HG03025 (cell line): ENCODE measurements around the gene PLP1.
"Not testable (repeated sequence)": the region's sequence is repeated elsewhere in the genome, so short reads cannot be mapped to it uniquely, and the experiment has no call there.

Experiments
- ATAC-seq: cut with Tn5 transposase; IDR thresholded peaks from one replicate; pipeline ENCODE4 v1.9.1; 2021; ENCODE audit warnings: mild to moderate bottlenecking, moderate library complexity; ENCODE audit not compliant: unreplicated experiment, low FRiP score

The PLP1 gene

DNA sequence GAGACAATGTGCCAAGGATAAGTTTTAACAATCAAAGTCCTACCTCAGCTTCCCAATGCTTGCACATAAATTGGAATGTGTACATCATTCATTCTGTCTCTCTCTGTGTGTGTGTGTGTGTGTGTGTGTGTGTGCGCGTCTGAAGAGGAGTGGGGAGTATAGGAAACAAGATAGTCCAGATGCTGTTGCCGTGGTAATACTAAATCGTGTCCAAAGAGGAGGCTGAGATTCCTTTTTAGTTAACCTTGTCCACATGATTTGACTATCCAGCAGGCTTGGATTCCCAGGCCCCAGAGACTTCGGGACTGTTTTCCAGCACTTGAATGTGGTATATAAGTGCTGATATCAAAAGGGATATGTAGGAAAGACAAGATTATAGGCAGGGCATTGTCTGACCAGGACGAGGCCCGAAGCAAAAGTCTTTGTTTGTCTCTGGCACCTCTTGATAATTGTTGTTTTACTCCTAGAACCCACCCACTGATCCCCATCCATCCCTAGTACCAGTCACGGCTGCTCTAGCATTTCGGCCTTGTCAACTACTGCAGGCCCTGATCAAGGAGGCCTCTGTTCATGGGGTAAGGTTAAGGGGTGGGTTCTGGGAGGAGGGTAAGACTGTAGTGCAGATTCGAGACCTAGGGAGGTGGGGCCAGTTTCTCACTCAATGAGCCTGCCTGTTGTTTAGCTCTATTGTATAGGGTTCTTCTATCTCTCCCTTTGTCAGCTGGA is 3.9 kb downstream of the PLP1 start:
- ATAC-seq, result no peak

DNA sequence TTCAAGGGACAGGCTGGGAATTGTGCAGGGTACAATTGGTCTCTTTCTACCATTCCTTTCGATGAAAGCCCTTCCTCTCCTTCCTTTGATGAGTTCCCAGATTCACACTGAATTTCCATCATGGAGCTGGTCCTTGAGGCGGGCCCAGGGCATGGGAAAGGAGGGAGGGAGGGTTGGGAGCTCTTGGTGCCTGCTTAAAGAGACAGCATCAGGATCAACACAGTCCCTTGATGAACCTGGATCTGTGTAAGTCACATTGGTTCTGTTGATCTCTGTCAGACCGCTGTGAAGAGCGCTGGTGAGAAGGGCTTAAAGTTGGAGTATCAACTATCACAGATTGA is 4.4 kb downstream of the PLP1 start:
- no peak for ATAC-seq

DNA sequence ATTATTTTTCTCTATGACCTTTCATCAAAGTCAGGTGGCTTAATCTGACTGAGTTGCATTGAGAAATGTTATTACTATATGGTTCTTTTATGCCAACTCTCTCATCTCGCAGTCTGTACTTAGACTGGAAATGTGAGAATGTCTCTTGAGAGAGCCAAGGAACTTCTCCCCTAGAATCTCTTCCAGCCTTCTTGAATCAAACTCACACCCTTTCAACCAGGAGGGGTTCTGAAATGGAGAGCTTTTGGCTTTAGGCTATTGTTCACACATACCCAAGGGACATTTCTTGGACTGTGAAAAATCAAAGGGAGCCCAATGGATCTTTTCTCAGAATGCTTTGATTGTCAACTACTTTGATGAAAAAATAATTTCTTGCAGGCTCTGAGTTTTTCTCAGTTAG is 5.1 kb downstream of the PLP1 start:
- no peak for ATAC-seq

GRCh38 chrX:103782640-103783039 is 6.0 kb downstream of the PLP1 start:
- no peak for ATAC-seq

DNA sequence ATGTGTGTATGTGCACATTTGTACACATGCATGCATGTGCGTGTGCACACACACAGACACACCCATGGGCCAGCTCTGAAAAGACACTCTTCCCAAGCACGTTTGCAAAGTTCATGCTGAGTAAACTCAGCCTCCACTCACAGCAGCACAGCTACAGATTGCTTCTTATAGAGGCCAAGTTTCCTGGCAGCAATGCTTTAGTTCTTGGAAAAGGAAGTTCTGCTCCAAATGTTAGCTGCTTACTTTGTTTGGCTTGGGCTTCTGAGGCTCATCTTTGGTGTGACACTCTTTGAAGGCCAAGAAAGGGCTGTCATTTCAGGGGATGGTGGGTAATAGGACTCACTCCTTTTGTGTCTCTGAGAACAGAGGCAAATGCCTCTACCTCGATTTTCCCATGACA is 6.6 kb downstream of the PLP1 start:
- ATAC-seq, result no peak

GRCh38 chrX:103783971-103784370 is 7.3 kb downstream of the PLP1 start:
- no peak for ATAC-seq

DNA sequence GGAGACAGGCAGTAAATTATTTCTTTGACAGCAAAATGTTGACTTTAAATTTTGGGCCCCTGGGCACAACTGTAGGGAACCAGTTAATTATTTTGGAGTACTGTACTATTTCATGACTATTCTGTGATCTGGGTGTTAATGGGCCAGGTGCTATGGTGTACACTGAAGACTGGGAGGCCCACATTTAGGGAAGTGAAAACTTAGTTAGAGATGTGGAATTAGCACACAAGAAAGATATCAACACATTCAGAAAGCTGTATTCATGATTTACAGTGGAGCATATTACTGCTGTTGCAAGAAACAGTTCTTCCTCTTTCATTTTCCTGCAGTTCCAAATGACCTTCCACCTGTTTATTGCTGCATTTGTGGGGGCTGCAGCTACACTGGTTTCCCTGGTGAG is 12.4 kb downstream of the PLP1 start:
- ATAC-seq, result peak; percentile 89

DNA sequence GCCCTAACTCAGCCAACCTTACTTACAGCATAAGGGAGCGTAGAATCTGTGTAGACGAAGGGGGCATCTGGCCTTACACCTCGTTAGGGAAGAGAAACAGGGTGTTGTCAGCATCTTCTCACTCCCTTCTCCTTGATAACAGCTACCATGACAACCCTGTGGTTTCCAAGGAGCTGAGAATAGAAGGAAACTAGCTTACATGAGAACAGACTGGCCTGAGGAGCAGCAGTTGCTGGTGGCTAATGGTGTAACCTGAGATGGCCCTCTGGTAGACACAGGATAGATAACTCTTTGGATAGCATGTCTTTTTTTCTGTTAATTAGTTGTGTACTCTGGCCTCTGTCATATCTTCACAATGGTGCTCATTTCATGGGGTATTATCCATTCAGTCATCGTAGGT is 14.6 kb downstream of the PLP1 start:
- ATAC-seq, result no peak

DNA sequence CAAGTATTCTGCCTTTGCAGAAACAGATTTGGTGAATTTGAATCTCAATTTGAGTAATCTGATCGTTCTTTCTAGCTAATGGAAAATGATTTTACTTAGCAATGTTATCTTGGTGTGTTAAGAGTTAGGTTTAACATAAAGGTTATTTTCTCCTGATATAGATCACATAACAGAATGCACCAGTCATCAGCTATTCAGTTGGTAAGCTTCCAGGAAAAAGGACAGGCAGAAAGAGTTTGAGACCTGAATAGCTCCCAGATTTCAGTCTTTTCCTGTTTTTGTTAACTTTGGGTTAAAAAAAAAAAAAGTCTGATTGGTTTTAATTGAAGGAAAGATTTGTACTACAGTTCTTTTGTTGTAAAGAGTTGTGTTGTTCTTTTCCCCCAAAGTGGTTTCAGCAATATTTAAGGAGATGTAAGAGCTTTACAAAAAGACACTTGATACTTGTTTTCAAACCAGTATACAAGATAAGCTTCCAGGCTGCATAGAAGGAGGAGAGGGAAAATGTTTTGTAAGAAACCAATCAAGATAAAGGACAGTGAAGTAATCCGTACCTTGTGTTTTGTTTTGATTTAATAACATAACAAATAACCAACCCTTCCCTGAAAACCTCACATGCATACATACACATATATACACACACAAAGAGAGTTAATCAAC is 15.3 kb downstream of the PLP1 start:
- ATAC-seq, result no peak

GRCh38 chrX:103792916-103793544 is 16.4 kb downstream of the PLP1 start:
- no peak for ATAC-seq

- ATAC-seq, result no peak
Observed at GRCh38 chrX:103793545-103793940, 16.9 kb downstream of the PLP1 start.

- ATAC-seq, result no peak
Observed at GRCh38 chrX:103794119-103794518, 17.5 kb downstream of the PLP1 start.

- no peak for ATAC-seq
Observed at GRCh38 chrX:103797691-103798090, 21.1 kb downstream of the PLP1 start.

GRCh38 chrX:103800318-103800717 is 23.7 kb downstream of the PLP1 start:
- ATAC-seq, result no peak

DNA sequence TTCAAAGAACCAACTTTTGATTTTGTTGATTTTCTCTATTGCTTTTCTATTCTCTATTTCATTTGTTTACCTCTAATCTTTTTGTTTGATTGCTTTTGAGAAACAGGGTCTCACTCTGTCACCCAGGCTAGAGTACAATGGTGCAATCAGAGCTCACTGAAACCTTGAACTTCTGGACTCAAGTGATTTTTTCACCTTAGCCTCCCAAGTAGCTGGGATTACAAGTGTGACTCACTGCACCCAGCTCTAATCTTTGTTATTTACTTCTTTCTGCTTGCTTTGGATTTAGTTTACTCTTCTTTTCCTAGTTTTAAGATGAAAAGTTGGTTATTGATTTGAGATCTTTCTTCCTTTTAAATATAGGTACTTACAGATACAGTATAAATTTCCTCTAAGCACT is 29.2 kb downstream of the PLP1 start:
- ATAC-seq, result no peak

DNA sequence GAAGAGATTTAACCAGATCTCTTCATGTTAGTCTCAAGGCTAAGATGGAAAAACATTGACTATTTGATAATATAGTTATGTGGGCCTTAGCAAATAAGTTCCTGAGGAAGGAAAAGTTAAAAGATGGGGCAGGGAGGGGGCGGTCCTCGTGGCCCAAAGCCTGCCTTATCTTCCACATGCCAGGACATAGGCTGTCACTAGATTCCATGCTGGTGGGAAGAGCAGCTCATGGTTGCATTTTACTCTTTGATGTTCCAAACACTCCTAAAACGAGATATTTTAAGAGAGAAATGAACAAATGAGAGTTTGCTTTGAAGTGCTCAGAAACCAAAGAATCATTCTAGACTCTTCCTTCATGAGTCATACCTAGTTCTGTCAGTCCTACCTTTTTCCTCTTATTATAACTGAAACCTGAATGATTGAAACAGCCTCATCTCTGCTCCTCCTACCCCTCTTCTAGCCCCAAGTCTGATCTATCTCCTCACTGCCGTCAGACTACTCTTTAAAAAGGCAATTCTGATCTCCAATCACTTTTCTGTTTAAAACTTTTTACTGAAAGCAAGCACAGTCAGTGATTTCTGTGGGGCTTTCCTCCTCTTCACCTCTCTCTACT is 30.3 kb downstream of the PLP1 start:
- ATAC-seq, result no peak

DNA sequence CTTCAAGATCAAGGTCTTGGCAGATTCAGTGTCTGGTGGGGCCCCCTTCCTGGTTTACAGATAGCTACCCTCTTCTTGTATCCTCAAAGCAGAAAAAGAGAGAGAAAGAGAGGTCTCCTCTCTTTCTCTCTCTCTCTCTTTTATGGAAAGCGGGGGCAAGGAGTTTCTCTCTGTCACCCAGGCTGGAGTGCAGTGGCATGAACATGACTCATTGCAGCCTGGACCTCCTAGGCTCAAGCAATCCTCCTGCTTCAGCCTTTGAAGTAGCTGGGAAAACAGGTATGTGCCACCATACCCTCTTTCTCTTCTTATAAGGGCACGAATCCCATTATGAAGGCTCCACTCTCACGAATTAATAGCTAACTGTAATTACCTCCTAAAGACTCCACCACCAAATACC is 35.2 kb downstream of the PLP1 start:
- ATAC-seq, result no peak

- ATAC-seq, result not testable (repeated sequence)
Observed at GRCh38 chrX:103817101-103817500, 40.5 kb downstream of the PLP1 start.

DNA sequence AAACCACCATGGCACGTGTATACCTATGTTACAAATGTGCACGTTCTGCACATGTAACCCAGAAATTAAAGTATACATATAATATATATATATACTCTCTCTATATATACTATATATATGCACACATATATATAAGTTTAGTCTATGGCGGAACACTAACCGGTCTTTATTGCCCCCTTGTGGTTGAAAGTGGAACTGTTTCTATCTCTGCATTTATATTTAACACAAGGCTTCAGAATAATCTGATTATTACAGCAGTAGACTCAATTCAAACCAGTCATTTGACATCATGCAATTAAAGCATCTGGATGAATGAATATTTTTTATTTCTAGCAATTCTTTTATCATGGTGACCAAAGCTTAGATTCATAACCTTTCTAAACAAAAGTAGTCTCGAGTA is 40.9 kb downstream of the PLP1 start:
- no peak for ATAC-seq

DNA sequence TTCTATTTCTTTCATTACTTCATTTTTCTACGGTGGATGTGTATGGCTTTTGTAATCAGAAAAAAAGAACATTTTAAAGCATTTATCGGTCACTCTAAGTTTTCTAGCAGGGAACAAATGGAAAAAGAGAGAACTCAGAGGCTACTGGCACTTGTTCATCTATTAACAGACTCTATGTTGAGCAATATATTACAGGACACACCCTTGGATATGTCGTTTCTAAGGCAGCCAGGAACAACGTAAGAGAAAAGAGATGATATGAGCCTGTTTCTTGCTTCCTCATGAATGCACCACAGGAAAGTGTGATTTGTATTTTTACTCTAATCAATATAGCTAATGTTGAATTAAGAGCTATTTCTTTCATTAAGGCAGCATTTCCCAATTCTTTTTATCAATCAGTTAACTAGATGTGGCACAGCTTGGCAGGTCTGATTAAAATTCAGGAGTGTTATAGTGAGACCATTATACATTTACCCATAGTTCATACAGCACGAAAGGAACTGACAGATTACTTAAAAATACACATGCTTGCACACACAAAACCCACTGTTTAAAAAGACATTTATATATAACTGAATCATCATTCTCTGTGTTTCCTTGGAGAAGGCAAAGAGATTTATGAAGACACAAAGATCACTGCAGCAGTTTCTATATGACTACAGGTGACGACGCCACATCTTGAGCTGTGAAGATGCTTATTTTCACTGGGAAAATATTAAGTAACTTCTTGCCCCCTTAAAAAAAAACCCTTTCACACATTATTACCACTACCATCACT is 42.4 kb downstream of the PLP1 start:
- ATAC-seq, result no peak

- not testable (repeated sequence) for ATAC-seq
Observed at GRCh38 chrX:103820802-103821201, 44.2 kb downstream of the PLP1 start.
